ENCODE results near the gene APC2.
A peak's percentile ranks its signal among the peaks of the same experiment; 100 is the strongest.

The APC2 gene

DNA sequence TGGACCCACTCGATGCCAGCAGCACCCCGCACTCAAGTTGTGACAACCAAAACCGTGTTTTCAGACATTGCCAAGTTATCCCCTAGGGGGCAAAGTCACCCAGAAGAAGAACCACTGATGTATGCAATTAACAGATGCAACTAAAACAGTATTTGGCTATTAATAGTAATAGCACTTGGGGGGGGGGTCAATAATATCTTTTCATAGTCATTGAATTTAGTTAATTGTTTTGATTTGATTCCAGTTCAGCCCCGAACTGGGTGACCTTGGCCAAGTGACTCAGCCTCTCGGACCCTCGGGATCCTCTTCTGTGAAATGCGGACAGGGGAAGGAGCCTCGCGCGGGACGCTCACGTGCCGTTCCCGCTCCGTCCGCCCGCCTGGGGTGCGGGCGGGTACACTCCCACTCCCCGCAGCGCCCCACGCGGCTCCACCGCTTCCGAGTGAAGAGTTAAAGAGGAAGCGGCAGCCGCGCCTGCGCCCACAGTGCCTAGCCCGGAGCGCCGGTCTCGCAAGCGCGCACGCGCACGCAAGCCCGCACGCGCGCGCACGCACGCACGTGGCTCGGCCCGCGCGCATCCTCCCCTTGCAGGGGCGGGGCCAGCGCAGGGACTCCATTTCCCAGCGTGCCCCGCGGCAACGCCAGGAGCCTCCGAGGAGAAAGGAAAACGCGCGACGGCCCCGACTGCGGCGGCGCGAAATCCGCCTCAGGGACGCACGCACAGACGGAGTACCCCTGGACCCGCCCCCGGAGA is 43.0 kb upstream of the APC2 start:
- peak overlapping the region; percentile 58 for H3K4me3 ChIP-seq (ENCODE audit: low read depth, low read length)
- TF ChIP-seq, protein P1, sequence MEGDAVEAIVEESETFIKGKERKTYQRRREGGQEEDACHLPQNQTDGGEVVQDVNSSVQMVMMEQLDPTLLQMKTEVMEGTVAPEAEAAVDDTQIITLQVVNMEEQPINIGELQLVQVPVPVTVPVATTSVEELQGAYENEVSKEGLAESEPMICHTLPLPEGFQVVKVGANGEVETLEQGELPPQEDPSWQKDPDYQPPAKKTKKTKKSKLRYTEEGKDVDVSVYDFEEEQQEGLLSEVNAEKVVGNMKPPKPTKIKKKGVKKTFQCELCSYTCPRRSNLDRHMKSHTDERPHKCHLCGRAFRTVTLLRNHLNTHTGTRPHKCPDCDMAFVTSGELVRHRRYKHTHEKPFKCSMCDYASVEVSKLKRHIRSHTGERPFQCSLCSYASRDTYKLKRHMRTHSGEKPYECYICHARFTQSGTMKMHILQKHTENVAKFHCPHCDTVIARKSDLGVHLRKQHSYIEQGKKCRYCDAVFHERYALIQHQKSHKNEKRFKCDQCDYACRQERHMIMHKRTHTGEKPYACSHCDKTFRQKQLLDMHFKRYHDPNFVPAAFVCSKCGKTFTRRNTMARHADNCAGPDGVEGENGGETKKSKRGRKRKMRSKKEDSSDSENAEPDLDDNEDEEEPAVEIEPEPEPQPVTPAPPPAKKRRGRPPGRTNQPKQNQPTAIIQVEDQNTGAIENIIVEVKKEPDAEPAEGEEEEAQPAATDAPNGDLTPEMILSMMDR (IDR thresholded peaks at IDR 0.05; ENCODE audit: low read depth, low read length), result peak; percentile 35; the same call in 1 of the 2 replicates

DNA sequence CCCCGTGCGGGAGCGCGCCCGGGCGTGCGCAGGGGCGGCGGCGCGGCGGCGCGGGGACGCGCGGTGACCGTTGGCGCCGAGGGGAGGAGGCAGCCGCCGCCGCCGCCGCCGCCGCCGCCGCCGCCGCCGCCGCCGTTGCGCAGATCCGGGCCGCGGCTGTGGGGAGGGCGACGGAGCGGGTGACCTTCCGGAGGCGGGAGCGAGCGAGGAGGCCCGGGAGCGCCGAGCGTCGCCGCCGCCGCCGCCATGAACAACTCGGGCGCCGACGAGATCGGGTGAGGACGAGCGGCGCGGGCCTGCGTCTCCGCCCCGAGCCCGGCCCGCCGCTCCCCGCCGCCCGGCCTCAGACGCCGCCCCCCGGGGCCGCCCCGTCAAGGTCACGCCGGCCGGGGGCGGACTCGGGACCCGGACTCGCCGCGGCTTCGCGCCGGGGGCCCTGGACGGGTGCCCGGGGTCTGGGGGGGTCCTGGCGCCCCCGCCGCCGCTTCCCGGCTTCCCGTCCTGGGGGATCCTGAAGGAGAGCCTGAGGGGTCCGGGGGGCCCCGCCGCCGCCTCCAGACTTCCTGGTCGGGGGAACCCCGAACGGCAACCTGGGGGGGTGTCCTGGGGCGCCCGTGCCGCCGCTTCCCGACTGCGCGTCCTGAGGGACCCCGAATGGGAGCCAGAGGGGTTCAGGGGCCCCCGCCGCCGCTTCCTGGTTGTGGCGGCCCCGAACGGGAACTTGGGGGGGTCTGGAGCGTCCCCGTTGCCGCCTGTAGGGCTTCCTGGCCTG is 42.2 kb upstream of the APC2 start, which contains the start of gene DAZAP1:
DAZAP1 (plus strand) TSS at position 59 of the 772 bp plus-strand sequence; CDS start at position 247, 188 bp downstream.
- peak within 1 kb of the TSS; percentile 89 for H3K4me3 ChIP-seq (ENCODE audit: low read depth, low read length)
- TF ChIP-seq, protein P1 (IDR thresholded peaks at IDR 0.05; ENCODE audit: low read depth, low read length), result no peak

DNA sequence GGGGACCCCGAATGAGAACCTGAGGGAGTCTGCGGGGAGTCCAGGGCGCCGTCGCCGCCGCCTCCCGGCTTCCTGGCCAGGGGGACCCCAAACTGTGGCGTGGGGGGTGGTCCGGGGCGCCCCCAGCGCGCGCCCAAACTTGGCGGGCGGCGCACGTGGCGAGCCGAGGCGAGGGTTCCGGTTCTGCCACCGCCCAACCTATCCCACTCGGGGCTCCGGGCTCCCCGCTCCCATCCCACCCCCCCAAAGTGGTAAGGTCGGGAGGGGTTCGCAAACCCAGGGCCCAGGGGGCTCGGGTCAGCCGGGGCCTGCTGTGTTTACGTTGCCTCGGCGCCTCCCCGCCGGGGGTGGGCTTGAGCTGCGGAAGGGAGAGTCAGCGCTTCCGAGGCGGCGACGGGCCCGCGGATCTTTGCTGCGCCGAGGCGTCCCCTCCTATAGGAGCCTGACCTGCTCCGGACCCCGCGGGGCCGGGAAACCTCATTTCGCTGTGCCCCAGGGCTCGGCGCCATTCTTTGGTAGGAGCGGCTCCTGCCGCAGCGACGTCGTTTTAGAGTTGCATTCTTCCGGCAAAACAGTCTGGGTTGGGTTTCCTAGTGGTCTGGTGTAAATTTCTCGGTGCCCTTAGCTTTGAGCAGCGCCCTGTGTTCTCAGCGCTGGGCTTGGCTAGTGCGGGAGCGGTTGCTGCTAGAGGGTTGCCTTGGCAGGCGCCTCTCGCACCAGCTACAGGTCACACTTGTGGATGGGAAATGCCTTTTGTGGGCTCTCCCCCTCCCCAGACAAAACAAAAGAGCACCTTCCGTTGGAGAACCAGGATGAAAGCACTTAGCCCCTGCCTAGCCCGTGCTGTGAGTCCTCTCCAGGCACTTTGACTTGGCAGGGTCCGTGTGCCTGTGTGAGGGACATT is 41.4 kb upstream of the APC2 start:
- H3K4me3 ChIP-seq (ENCODE audit: low read depth, low read length), result peak overlapping the region; percentile 89
- TF ChIP-seq, protein P1 (IDR thresholded peaks at IDR 0.05; ENCODE audit: low read depth, low read length), result no peak

DNA sequence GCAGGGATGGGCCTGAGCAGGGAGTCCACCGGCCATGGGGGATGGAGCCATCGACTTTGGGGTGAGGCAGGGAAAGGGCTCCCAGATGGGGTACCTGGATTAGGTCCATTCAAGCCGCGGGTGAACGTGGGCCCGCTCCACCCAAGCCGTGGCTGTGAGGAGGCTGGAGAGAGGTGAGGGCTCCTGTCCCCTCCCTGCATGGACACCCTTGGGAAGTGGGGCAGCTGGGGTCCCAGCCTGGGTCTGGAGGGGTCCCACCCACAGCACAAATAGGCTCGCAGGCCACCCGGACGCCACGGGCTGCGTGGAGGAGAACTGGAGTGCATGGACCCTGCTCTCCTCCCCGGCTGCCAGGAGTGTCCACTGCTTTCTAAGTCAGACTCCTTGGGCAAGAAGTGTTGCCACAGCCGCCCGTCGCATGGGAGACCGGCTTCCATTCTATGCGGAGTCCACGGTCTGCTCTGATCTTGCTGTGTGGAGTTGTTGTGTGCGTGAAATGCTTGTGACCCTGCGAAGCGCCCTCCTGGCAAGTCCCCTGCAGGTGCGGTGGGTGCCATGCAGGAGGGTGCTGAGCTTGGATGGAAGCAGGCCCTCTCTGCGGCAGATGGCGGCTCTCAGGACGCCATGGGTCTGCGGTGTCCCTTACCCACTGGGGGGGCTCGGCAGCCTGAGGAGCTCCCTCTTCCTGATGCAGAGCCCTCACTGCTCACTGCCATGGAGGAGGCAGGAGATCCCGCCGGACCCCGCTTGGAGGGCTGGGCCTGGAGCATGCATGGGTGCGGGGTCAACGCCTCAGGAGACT is 40.5 kb upstream of the APC2 start:
- TF ChIP-seq, protein P1 (IDR thresholded peaks at IDR 0.05; ENCODE audit: low read depth, low read length), result no peak
- peak overlapping the region; percentile 89 for H3K4me3 ChIP-seq (ENCODE audit: low read depth, low read length)

DNA sequence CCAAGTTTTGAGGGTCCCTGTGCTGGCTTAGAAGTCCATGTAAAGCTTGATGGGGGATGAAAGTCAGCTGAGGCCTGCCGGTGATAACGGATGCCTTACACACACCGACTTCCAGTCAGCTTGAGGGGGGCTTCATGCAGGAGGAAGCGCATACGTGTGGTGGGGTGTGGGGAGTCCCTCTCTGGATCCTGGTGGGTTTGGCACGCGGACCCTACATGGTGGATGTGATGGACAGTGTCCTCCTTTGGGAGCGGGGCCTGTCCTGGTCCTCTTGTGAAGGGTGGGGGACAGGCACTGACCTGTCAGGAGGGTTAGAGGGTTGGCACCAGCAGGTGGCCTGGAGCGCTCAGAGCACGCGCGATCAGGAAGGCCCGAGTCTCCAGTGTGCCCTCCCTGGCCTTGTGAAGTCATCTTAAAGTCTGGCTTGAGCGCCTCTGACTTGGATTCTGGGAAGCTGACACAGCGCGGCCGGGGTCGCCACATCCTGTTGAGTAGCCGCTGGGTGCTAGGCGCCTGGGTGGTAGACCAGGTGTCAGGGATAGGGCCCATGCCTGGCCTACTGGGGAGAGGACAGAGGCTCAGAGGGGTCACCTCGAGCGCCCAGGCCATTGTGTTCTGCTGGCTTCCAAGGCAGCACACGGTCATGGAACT is 39.7 kb upstream of the APC2 start:
- H3K4me3 ChIP-seq (ENCODE audit: low read depth, low read length), result no peak overlapping the region
- TF ChIP-seq, protein P1 (IDR thresholded peaks at IDR 0.05; ENCODE audit: low read depth, low read length), result no peak

DNA sequence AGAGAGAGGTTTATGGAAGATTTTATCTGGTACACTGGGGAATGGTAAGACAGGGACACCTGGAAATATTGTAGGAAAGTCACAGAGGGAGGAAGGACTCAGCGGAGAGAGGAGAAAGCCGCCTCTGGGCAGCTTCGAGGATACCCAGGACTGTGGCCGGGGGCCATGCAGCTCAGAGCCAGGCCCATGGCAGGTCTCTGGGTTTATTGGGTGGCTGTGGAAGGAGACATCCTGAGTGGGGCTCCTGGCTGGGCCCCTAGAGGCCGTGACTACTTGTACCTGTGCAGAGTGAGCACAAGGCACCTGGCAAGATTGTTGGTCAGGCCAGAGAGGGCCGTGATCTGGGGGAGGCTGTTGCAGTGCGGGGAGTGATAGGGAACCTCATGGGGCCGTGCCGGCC is 39.1 kb upstream of the APC2 start:
- no peak overlapping the region for H3K4me3 ChIP-seq (ENCODE audit: low read depth, low read length)
- TF ChIP-seq, protein P1 (IDR thresholded peaks at IDR 0.05; ENCODE audit: low read depth, low read length), result no peak
